ENCODE measurements around the gene MOGAT1. TPM values are rescaled to one million over a fixed set of nuclear protein-coding genes. Genes with fewer than 3 reads are reported as not detected.

MOGAT1 gene
- total RNA-seq, 1 experiment from 2014 or later, result not detected

GRCh38 chr2:222673883-222674282 is 2.4 kb downstream of the MOGAT1 start:
- intact Hi-C loops (cut with micrococcal nuclease; ENCODE audit: unreplicated experiment), result no loop called here
- BruUV-seq (replicated peaks), result no TSS peak
- in situ Hi-C loops (cut with HindIII; ENCODE audit: low pct_unique_long_range_greater_than_20kb, low sequenced_read_pairs), result no loop called here
- H3K36me3 ChIP-seq (ENCODE audit: control insufficient read depth, insufficient read depth, low read length), result no peaks in the 10 kb centered on the region
- POLR2A ChIA-PET, result no interaction called here
- no peak overlapping the region for H3K27ac ChIP-seq (ENCODE audit: low read length)
- peaks cover 7% of the 10 kb centered on the region; the same call in 1 of the 2 replicates for H3K27me3 ChIP-seq (ENCODE audit: control insufficient read depth, insufficient read depth, low read length)
- H3K4me1 ChIP-seq (ENCODE audit: control insufficient read depth, insufficient read depth, low read length), result peaks cover 3% of the 10 kb centered on the region; the same call in 1 of the 2 replicates
- CTCF ChIA-PET, result no interaction called here
- no peaks in the 10 kb centered on the region for H3K9me3 ChIP-seq (ENCODE audit: control insufficient read depth, insufficient read depth, low read depth, low read length)
- TF ChIP-seq TCF7L2 (IDR thresholded peaks at IDR 0.05; ENCODE audit: low read depth, low read length) (no peak), SIN3A (IDR thresholded peaks at IDR 0.05; ENCODE audit: borderline replicate concordance, insufficient read depth, low read depth, low read length) (no peak), REST (IDR thresholded peaks at IDR 0.05; ENCODE audit: insufficient read depth in 1 of 2, low read depth in 2 of 2, low read length in 1 of 2) (no peak), POLR2AphosphoS5 (IDR thresholded peaks at IDR 0.05; ENCODE audit: low read depth, low read length) (no peak)
- TF ChIP-seq, protein P1, sequence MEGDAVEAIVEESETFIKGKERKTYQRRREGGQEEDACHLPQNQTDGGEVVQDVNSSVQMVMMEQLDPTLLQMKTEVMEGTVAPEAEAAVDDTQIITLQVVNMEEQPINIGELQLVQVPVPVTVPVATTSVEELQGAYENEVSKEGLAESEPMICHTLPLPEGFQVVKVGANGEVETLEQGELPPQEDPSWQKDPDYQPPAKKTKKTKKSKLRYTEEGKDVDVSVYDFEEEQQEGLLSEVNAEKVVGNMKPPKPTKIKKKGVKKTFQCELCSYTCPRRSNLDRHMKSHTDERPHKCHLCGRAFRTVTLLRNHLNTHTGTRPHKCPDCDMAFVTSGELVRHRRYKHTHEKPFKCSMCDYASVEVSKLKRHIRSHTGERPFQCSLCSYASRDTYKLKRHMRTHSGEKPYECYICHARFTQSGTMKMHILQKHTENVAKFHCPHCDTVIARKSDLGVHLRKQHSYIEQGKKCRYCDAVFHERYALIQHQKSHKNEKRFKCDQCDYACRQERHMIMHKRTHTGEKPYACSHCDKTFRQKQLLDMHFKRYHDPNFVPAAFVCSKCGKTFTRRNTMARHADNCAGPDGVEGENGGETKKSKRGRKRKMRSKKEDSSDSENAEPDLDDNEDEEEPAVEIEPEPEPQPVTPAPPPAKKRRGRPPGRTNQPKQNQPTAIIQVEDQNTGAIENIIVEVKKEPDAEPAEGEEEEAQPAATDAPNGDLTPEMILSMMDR (IDR thresholded peaks at IDR 0.05), result no peak
- ATAC-seq (no peak), DNase-seq (ENCODE audit: low read depth, low spot score) (no peak)
- no peak overlapping the region for H3K4me3 ChIP-seq (ENCODE audit: low read depth in 2 of 2, low read length in 2 of 2)

DNA sequence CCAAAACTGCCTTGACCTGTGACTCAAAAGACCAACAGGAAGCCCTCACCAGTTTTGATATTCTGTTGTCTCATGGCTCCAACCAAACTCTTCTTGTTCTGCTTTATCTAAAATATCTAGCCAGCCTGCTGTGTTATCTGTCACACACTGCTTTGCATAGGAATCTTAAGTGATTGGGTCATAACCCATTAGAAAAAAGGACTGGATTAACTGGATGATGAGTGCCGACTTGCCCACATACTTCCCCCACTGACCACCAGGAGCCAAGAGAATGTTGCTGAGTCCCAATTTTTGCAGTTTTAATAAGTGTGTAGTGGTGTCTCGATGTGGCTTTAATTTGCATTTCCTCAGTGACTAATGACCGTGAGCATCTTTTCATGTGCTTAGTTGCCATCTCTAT is 6.5 kb downstream of the MOGAT1 start:
- TF ChIP-seq POLR2AphosphoS5 (IDR thresholded peaks at IDR 0.05; ENCODE audit: low read depth, low read length), result no peak
- TF ChIP-seq SIN3A (IDR thresholded peaks at IDR 0.05; ENCODE audit: borderline replicate concordance, insufficient read depth, low read depth, low read length), result no peak
- TF ChIP-seq, protein P1 (IDR thresholded peaks at IDR 0.05), result no peak
- TF ChIP-seq REST (IDR thresholded peaks at IDR 0.05; ENCODE audit: insufficient read depth in 1 of 2, low read depth in 2 of 2, low read length in 1 of 2), result no peak
- no peak for TF ChIP-seq TCF7L2 (IDR thresholded peaks at IDR 0.05; ENCODE audit: low read depth, low read length)
- ChIA-PET CTCF (no interaction called here), POLR2A (no interaction called here)
- H3K27me3 ChIP-seq (ENCODE audit: control insufficient read depth, insufficient read depth, low read length), result peaks cover 14% of the 10 kb centered on the region; the same call in 1 of the 2 replicates
- no TSS peak for BruUV-seq (replicated peaks)
- DNase-seq (ENCODE audit: low read depth, low spot score) (no peak), ATAC-seq (no peak)
- H3K27ac ChIP-seq (ENCODE audit: low read length), result no peak overlapping the region
- H3K4me1 ChIP-seq (ENCODE audit: control insufficient read depth, insufficient read depth, low read length), result no peaks in the 10 kb centered on the region
- intact Hi-C loops (cut with micrococcal nuclease; ENCODE audit: unreplicated experiment) (no loop called here), in situ Hi-C loops (cut with HindIII; ENCODE audit: low pct_unique_long_range_greater_than_20kb, low sequenced_read_pairs) (no loop called here)
- no peaks in the 10 kb centered on the region for H3K9me3 ChIP-seq (ENCODE audit: control insufficient read depth, insufficient read depth, low read depth, low read length)
- no peaks in the 10 kb centered on the region for H3K36me3 ChIP-seq (ENCODE audit: control insufficient read depth, insufficient read depth, low read length)
- no peak overlapping the region for H3K4me3 ChIP-seq (ENCODE audit: low read depth in 2 of 2, low read length in 2 of 2)
